IMR-90 (cell line): ENCODE data around the gene PPP1CA. TPM values are rescaled to one million over a fixed set of nuclear protein-coding genes. Genes with fewer than 3 reads are reported as not detected.

ENCODE experiments used
- ATAC-seq: fragments of 200-7000 bp; cut with Tn5 transposase; 2 replicates; pipeline ENCODE4 v1.9.1; 2020; ENCODE audit warnings: low read depth, mild to moderate bottlenecking, moderate library complexity
- BruUV-seq: library from RNA; stranded (reverse); fragments of 400-500 nt; replicated peaks from 2 replicates; lab custom pipeline; 2021; lab: Mats Ljungman, UMichigan
- CTCF ChIA-PET: fragments of 300-600 bp; formaldehyde crosslinking; extraction: SDS; loops from one replicate; lab custom pipeline; 2021; ENCODE audit warnings: antibody characterized with exemption; lab: Yijun Ruan, JAX
- POLR2A ChIA-PET: fragments of 300-600 bp; sonication (Branson Sonifier 250); formaldehyde crosslinking; loops from one replicate; lab custom pipeline; 2022; ENCODE audit warnings: antibody characterized with exemption; ENCODE audit not compliant: unreplicated experiment; lab: Charles Lee
- DNase-seq: peaks from one replicate; pipeline ENCODE4 v3.0.0; 2013
- H2AFZ ChIP-seq: replicated peaks from 2 replicates; pipeline ENCODE3; 2013; ENCODE audit warnings: low read length, mild to moderate bottlenecking; ENCODE audit not compliant: poor library complexity
- H2AK5ac ChIP-seq: 2 replicates; pipeline ENCODE4 v1.6.1; 2013; ENCODE audit warnings: low read depth, low read length, inconsistent platforms
- H2AK9ac ChIP-seq: replicated peaks from 2 replicates; pipeline ENCODE3; 2013; ENCODE audit warnings: mild to moderate bottlenecking, low read depth, low read length, moderate library complexity; ENCODE audit not compliant: poor library complexity
- H2BK120ac ChIP-seq: 2 replicates; pipeline ENCODE4 v1.6.1; 2013; ENCODE audit warnings: low read depth, low read length, inconsistent platforms
- H2BK15ac ChIP-seq: 3 replicates; pipeline ENCODE4 v1.6.1; 2013; ENCODE audit warnings: low read depth, low read length, inconsistent platforms
- H2BK20ac ChIP-seq: 2 replicates; pipeline ENCODE4 v1.6.1; 2013; ENCODE audit warnings: low read depth, mild to moderate bottlenecking, inconsistent platforms, low read length, moderate library complexity
- H2BK5ac ChIP-seq: 2 replicates; pipeline ENCODE4 v1.6.1; 2013; ENCODE audit warnings: mild to moderate bottlenecking, low read depth, low read length, inconsistent platforms; ENCODE audit not compliant: poor library complexity, severe bottlenecking
- H3K14ac ChIP-seq: replicated peaks from 2 replicates; pipeline ENCODE4 v1.6.1; 2013; ENCODE audit warnings: low read depth, low read length, inconsistent platforms
- H3K18ac ChIP-seq: 2 replicates; pipeline ENCODE4 v1.6.1; 2013; ENCODE audit warnings: low read depth, low read length, control low read depth
- H3K23ac ChIP-seq: 2 replicates; pipeline ENCODE4 v1.6.1; 2013; ENCODE audit warnings: low read depth, low read length, inconsistent platforms
- H3K27ac ChIP-seq: 2 replicates; pipeline ENCODE4 v1.5.1; 2013; ENCODE audit warnings: mild to moderate bottlenecking, control low read depth, low read length; ENCODE audit not compliant: insufficient read depth
- H3K27me3 ChIP-seq: 2 replicates; pipeline ENCODE4 v1.6.1; 2013; ENCODE audit warnings: low read length; ENCODE audit not compliant: control insufficient read depth, insufficient read depth
- H3K36me3 ChIP-seq: 2 replicates; pipeline ENCODE4 v1.6.1; 2013; ENCODE audit warnings: low read length, mixed read lengths; ENCODE audit not compliant: control insufficient read depth, insufficient read depth
- H3K4ac ChIP-seq: 2 replicates; pipeline ENCODE4 v1.6.1; 2013; ENCODE audit warnings: low read depth, low read length, inconsistent platforms
- H3K4me1 ChIP-seq: 2 replicates; pipeline ENCODE4 v1.6.1; 2013; ENCODE audit warnings: low read length, mixed read lengths; ENCODE audit not compliant: control insufficient read depth, insufficient read depth
- H3K4me2 ChIP-seq: 2 replicates; pipeline ENCODE4 v1.6.1; 2013; ENCODE audit warnings: low read depth, mild to moderate bottlenecking, control low read depth, low read length, moderate library complexity
- H3K4me3 ChIP-seq: 2 replicates; pipeline ENCODE4 v1.5.1; 2013; ENCODE audit warnings: low read depth, mild to moderate bottlenecking, control low read depth, low read length, moderate library complexity; ENCODE audit not compliant: insufficient read depth
- H3K56ac ChIP-seq: 2 replicates; pipeline ENCODE4 v1.6.1; 2013; ENCODE audit warnings: low read length, inconsistent platforms; ENCODE audit not compliant: insufficient read depth; ENCODE audit errors: extremely low read depth
- H3K79me1 ChIP-seq, 2 experiments: 2 replicates each; pipeline ENCODE4 v1.6.1; 2013; ENCODE audit warnings: low read length in 2 of 2, inconsistent platforms in 1 of 2, low read depth in 1 of 2
- H3K9ac ChIP-seq: 2 replicates; pipeline ENCODE4 v1.6.1; 2013; ENCODE audit warnings: low read depth, low read length, control low read depth
- H3K9me1 ChIP-seq: 2 replicates; pipeline ENCODE4 v1.6.1; 2013; ENCODE audit warnings: low read length, inconsistent platforms; ENCODE audit not compliant: insufficient read depth
- H3K9me3 ChIP-seq: 2 replicates; pipeline ENCODE4 v1.6.1; 2013; ENCODE audit warnings: low read length; ENCODE audit not compliant: control insufficient read depth, insufficient read depth
- H4K20me1 ChIP-seq: 2 replicates; pipeline ENCODE4 v1.6.1; 2013; ENCODE audit warnings: low read length, inconsistent platforms; ENCODE audit not compliant: insufficient read depth
- H4K5ac ChIP-seq: 2 replicates; pipeline ENCODE4 v1.6.1; 2013; ENCODE audit warnings: mild to moderate bottlenecking, low read depth, low read length, control low read depth
- H4K8ac ChIP-seq, 2 experiments: 2 replicates each; pipeline ENCODE4 v1.6.1; 2013; ENCODE audit warnings: low read depth in 2 of 2, low read length in 2 of 2, control low read depth in 1 of 2, inconsistent platforms in 1 of 2
- H4K91ac ChIP-seq: 2 replicates; pipeline ENCODE4 v1.6.1; 2013; ENCODE audit warnings: low read depth, low read length, inconsistent platforms; ENCODE audit not compliant: insufficient read depth
- BHLHE40 ChIP-seq: fragments of 150-350 bp; IDR thresholded peaks from 2 replicates; pipeline ENCODE4 v1.6.1; 2016; ENCODE audit warnings: mild to moderate bottlenecking, low read depth, low read length
- CEBPB ChIP-seq: IDR thresholded peaks from 2 replicates; pipeline ENCODE4 v1.6.1; 2012; ENCODE audit warnings: low read depth, low read length, improper control_type of control experiment
- CHD1 ChIP-seq: IDR thresholded peaks from 2 replicates; pipeline ENCODE4 v1.6.1; 2012; ENCODE audit warnings: low read depth, low read length, improper control_type of control experiment
- CTCF ChIP-seq: conservative IDR thresholded peaks from 2 replicates; pipeline ENCODE4 v1.5.1; 2012; ENCODE audit warnings: mild to moderate bottlenecking, low read depth, low read length, improper control_type of control experiment
- FOS ChIP-seq: fragments of 150-350 bp; IDR thresholded peaks from 2 replicates; pipeline ENCODE4 v1.6.1; 2016; ENCODE audit warnings: low read depth, low read length
- MAFK ChIP-seq: IDR thresholded peaks from 2 replicates; pipeline ENCODE4 v1.6.1; 2012; ENCODE audit warnings: low read depth, low read length, improper control_type of control experiment
- MAZ ChIP-seq: IDR thresholded peaks from 2 replicates; pipeline ENCODE4 v1.6.1; 2012; ENCODE audit warnings: low read depth, mild to moderate bottlenecking, low read length, improper control_type of control experiment, moderate library complexity, borderline replicate concordance
- MXI1 ChIP-seq: IDR thresholded peaks from 2 replicates; pipeline ENCODE4 v1.6.1; 2012; ENCODE audit warnings: low read depth, mild to moderate bottlenecking, low read length, moderate library complexity, borderline replicate concordance
- NFE2L2 ChIP-seq: fragments of 150-350 bp; IDR thresholded peaks from 2 replicates; pipeline ENCODE4 v1.6.1; 2016; ENCODE audit warnings: low read depth, mild to moderate bottlenecking, low read length
- POLR2A ChIP-seq: IDR thresholded peaks from 2 replicates; pipeline ENCODE4 v1.6.1; 2012; ENCODE audit warnings: mild to moderate bottlenecking, low read depth, low read length
- RAD21 ChIP-seq: IDR thresholded peaks from 2 replicates; pipeline ENCODE4 v1.6.1; 2012; ENCODE audit warnings: low read length, improper control_type of control experiment
- RCOR1 ChIP-seq: IDR thresholded peaks from 2 replicates; pipeline ENCODE4 v1.6.1; 2012; ENCODE audit warnings: mild to moderate bottlenecking, low read length, improper control_type of control experiment; ENCODE audit not compliant: insufficient replicate concordance
- RFX5 ChIP-seq: IDR thresholded peaks from 2 replicates; pipeline ENCODE4 v1.8.0; 2012; ENCODE audit warnings: low read depth, mild to moderate bottlenecking, low read length, moderate library complexity
- SMC3 ChIP-seq: fragments of 150-350 bp; IDR thresholded peaks from 2 replicates; pipeline ENCODE4 v1.6.1; 2016; ENCODE audit warnings: low read depth, mild to moderate bottlenecking, antibody characterized with exemption, low read length, moderate library complexity
- USF2 ChIP-seq: fragments of 150-350 bp; IDR thresholded peaks from 2 replicates; pipeline ENCODE4 v1.6.1; 2017; ENCODE audit warnings: mild to moderate bottlenecking, antibody characterized with exemption, low read length, low read depth
- WGBS, 2 experiments: methylation state at CpG; one replicate each; pipeline versions ENCODE4 v1.1.5 to v1.1.7; 2013; ENCODE audit warnings: missing lambda C conversion rate in 2 of 2; ENCODE audit not compliant: insufficient read length in 1 of 2; ENCODE audit errors: extremely low coverage in 2 of 2; 5-methylcytosine and 5-hydroxymethylcytosine counted together
- dilution Hi-C: fragments of 300-500 bp; cut with HindIII; formaldehyde crosslinking; loops from one replicate; pipeline ENCODE4 v1.14.3; 2018; ENCODE audit warnings: low sequenced_read_pairs; ENCODE audit not compliant: unreplicated experiment
- in situ Hi-C: fragments of 300-500 bp; cut with MboI; formaldehyde crosslinking; loops from 3 replicates; pipeline ENCODE4 v1.14.3; 2019; ENCODE audit warnings: low sequenced_read_pairs, inconsistent platforms, mixed read lengths
- intact Hi-C: fragments of 100-400 bp; cut with micrococcal nuclease; formaldehyde crosslinking; loops from 2 replicates; pipeline ENCODE4 v1.10.0; 2022
- polyA plus RNA-seq, 3 experiments: library from polyadenylated mRNA; depleted of rRNA; stranded (reverse); fragments of >200 nt; gene quantifications; 2 replicates each; pipeline ENCODE4 v1.2.3, GENCODE V29; 2012; ENCODE audit warnings: low replicate concordance in 1 of 3
- total RNA-seq: library from RNA; depleted of rRNA; stranded (reverse); fragments of >200 nt; gene quantifications from 2 replicates; pipeline ENCODE4 v1.2.3, GENCODE V29; 2012
- TF ChIP-seq, protein P1 (sequence below): fragments of 150-350 bp; IDR thresholded peaks from 2 replicates; pipeline ENCODE4 v1.6.1; 2016; ENCODE audit warnings: low read depth, mild to moderate bottlenecking, low read length, moderate library complexity, borderline replicate concordance

The PPP1CA gene
- total and polyA plus RNA-seq, 2 of the 4 experiments (the other 2 are of a cell fraction): 228 to 313 TPM

GRCh38 chr11:67387069-67387468 is 14.6 kb downstream of the PPP1CA start:
- peaks cover 10 to 21% of the 10 kb centered on the region in 2 experiments; a peak in 3 of 4 replicates for H3K79me1 ChIP-seq
- no peak overlapping the region for H3K4me2 ChIP-seq
- no peak overlapping the region for H4K5ac ChIP-seq
- dilution Hi-C loops (no loop called here), in situ Hi-C loops (no loop called here), intact Hi-C loops (no loop called here)
- no CpG with 5 or more reads among the region's 9 CpGs for WGBS, 2 experiments
- H4K20me1 ChIP-seq: no peaks in the 10 kb centered on the region
- H3K36me3 ChIP-seq: no peaks in the 10 kb centered on the region
- no peak overlapping the region for H3K23ac ChIP-seq
- no peak overlapping the region for H4K91ac ChIP-seq
- no peak overlapping the region for H2BK5ac ChIP-seq
- no TSS peak for BruUV-seq
- no peak overlapping the region for H2AK9ac ChIP-seq
- no peak overlapping the region for H2AK5ac ChIP-seq
- no peak overlapping the region for H3K56ac ChIP-seq
- no peak overlapping the region for H2BK15ac ChIP-seq
- ChIA-PET CTCF (interaction anchor here (0.9 kb wide), 1 partner anchor 14 kb away, joined by 5 read pairs; the partner anchor contains the start of gene PPP1CA), POLR2A (interaction anchor here (0.6 kb wide), 2 partner anchors 122 to 147 kb away, joined by 4 to 6 read pairs; no protein-coding TSS in a partner anchor)
- no peak overlapping the region for H3K4me3 ChIP-seq
- H3K27me3 ChIP-seq: no peaks in the 10 kb centered on the region; the same call in 1 of the 2 replicates
- no peak overlapping the region for H2AFZ ChIP-seq
- no peak overlapping the region for H4K8ac ChIP-seq
- no peak overlapping the region for H3K4ac ChIP-seq
- DNase-seq (no peak), ATAC-seq (no peak)
- no peaks in the 10 kb centered on the region; the same call in 1 of the 2 replicates for H3K9me1 ChIP-seq
- H3K14ac ChIP-seq: no peak overlapping the region
- TF ChIP-seq MAZ (no peak), CHD1 (no peak), POLR2A (no peak), SMC3 (no peak), MXI1 (no peak), NFE2L2 (no peak), CTCF (no peak), RCOR1 (no peak), USF2 (no peak), RAD21 (no peak), BHLHE40 (no peak), RFX5 (no peak), MAFK (no peak), CEBPB (no peak), FOS (no peak)
- TF ChIP-seq, protein P1, sequence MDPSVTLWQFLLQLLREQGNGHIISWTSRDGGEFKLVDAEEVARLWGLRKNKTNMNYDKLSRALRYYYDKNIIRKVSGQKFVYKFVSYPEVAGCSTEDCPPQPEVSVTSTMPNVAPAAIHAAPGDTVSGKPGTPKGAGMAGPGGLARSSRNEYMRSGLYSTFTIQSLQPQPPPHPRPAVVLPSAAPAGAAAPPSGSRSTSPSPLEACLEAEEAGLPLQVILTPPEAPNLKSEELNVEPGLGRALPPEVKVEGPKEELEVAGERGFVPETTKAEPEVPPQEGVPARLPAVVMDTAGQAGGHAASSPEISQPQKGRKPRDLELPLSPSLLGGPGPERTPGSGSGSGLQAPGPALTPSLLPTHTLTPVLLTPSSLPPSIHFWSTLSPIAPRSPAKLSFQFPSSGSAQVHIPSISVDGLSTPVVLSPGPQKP: no peak
- H3K18ac ChIP-seq: no peak overlapping the region
- peaks cover 8% of the 10 kb centered on the region; the same call in 1 of the 2 replicates for H3K4me1 ChIP-seq
- H2BK120ac ChIP-seq: no peak overlapping the region
- no peak overlapping the region for H3K27ac ChIP-seq
- no peak overlapping the region for H2BK20ac ChIP-seq
- no peak overlapping the region for H3K9ac ChIP-seq
- H3K9me3 ChIP-seq: no peaks in the 10 kb centered on the region
